Stimulated activated CD4-positive, alpha-beta T cell treated with anti-CD3 and anti-CD28 coated beads, Interleukin-2, amount 100 ng/mL, for 48 hours (primary cell): ENCODE data around the gene IFNB1.

Experiments used
- DNase-seq, 2 donors: peaks; one replicate each; pipeline ENCODE4 v3.0.0-alpha.2; 2020

Gene IFNB1

DNA sequence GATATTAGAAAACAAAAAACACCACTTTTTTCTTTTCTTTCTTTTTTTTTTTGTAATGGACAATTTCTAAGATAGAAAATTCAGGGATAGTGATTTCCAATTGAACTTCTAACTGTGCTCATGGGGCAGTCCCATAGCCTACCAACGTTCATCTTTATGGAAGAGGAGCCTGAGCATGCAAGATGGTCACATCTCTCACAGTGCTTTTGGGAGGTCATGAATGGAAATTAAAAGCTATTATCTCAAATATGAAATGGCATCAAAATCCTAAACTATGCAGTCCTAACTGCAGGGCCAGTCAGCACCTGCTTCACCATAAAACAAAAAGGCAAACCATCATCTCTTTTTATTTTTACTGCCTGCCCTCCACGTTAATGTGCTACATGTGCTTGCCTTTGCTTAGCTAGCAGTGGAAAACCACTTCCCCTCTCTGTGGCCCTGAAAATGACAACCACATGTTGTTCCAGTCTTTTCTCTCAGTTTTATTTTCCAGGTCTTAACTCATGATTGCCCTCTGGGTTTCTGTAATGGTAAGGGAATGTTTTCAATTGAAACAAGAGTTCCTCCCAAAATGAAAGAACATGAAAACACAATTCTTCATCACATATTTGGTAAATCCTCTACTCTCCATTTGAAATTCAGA, 16.7 kb downstream of the IFNB1 start:
- no peak for DNase-seq

DNA sequence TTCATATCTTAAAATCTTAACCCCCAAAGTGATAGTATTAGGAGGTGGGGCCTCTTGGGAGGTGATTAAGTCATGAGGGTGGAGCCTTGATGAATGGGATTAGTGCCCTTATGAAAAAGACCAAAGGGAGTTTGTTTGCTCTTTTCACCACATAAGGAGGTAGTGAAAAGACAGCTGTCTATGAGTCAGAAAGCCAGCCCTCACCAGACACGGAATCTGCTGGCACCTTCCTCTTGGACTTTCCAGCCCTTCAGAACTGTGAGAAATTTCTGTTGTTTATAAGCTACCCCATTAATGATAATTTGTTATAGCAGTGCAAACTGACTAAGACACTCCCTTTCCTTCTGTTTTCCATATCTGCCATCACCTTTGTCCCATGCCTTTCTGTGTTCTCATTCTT, 20.8 kb downstream of the IFNB1 start:
- DNase-seq: no peak

DNA sequence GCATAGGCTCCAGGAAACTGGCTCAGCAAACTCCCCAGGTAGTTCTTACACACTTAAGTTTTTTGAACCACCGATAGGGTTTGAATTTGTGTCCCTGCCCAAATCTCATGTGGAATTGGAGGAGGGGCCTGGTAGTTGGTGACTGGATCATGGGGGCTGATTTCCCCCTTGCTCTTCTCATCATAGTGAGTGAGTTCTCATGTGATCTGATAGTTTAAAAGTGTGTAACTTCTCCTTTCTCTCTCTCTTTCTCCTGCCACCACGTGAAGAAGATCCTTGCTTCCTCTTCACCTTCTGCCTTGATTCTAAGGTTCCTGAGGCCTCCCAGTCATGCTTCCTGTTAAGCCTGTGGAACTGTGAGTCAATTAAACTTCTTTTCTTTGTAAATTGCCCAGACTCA, 23.9 kb downstream of the IFNB1 start:
- DNase-seq: no peak

DNA sequence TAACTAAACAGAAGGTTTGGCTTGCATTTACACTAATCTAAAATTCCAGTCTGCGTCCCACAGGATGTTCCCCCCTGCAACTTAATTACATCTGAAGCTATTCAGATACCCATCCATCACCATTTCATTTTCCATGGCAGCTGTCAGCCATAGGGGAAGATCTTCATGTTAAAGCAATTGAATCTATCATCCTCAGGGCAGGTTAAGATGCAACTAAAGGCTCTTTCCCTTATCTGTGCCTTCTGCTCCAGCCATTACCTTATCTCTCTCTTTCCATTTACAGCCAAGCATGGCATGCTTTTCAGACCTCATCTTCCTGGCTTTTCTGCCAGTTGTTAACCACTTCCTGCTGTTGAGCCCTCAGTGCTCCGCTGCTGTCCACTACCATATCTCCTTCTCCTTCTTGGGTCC, 30.5 kb downstream of the IFNB1 start:
- no peak for DNase-seq

DNA sequence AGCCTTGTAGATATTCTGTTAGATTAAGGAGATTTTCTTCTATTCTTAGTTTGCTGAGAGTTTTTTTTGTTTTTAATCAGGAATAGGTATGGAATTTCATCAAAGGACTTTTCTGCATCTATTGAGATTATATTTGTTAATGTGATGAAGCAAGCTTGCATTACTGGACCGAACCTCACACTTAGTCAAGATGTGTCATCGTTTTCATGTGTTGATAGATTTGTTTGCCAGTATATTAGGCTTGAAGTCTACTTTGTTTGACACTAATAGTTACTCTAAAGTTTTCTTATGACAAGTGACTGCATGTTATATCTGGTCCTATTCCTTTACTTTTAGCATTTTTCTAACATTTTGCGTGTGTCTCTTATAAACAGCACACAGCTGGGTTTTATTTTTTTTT, 33.9 kb downstream of the IFNB1 start:
- no peak for DNase-seq

DNA sequence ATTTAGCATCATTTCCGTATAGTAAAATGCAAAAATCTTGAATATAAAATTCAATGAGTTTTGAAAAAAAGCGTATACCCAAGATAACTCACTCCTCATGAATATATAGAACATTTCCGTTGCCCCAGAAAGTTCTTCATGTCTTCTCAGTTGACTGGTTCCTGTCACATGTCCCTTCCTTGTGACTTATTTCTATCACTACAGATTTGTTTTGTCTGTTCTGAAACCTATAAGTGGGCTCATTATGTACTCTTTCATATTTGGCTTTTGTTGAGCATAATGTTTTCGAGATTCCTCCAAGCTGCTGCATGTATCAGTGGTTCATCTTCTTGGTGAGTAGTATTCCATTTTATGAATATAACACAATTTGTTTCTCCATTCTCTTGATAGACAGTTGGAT, 35.3 kb downstream of the IFNB1 start:
- DNase-seq: no peak

DNA sequence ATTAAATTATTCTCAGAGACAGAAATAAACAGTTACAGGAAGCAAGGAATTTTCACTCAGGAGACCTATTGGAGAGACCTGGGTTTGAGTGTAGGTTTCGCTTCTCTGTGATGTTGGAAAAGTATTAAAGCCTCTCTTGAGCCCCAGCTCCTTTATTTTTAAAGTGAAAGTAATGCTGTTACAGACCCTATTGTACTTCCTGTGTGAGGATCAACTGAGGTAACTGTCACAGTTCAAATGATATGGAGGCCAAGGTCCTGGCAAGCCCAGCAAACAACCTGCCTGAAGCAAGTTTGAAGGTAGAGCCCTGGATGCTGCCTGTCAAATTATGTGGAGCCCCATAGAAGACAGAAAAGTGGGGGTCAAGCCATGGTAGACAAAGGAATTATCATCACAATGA, 38.4 kb downstream of the IFNB1 start:
- no peak for DNase-seq

DNA sequence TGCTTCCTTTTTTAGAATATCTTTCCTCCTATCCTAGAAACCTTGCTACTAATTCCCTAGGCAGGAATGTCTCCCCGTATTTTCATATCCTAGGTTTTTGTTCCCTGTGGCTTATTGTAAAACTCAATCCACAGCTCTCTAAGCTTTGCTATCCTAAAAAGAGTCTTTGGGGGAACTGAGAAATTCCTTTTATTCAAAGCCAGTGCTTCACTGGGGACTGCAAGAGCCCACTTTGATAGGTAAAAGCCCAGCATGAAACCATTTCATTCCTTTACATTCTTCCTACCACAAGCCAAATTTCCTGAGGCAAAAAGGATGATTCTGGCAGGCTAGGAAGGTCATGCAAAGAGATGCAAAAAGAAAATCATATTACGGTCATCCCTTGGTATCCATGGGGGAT, 40.5 kb downstream of the IFNB1 start:
- DNase-seq: no peak

DNA sequence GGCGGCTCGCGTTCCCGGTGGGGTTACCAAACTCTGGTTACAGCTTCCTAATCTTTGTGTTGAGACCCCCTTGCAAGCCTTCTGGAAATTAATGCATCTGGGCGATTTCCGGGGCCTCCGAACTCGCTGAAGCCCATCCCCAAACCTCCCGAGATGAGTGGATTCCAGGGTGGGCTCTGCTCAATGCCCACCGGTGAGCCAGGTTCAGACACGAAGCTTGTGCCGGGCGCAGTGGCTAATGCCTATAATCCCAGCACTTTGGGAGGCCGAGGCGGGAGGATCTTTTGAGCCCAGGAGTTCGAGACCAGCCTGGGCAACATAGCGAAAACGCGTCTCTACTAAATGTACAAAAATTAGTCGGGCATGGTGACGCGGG, 45.9 kb downstream of the IFNB1 start:
- DNase-seq: no peak

DNA sequence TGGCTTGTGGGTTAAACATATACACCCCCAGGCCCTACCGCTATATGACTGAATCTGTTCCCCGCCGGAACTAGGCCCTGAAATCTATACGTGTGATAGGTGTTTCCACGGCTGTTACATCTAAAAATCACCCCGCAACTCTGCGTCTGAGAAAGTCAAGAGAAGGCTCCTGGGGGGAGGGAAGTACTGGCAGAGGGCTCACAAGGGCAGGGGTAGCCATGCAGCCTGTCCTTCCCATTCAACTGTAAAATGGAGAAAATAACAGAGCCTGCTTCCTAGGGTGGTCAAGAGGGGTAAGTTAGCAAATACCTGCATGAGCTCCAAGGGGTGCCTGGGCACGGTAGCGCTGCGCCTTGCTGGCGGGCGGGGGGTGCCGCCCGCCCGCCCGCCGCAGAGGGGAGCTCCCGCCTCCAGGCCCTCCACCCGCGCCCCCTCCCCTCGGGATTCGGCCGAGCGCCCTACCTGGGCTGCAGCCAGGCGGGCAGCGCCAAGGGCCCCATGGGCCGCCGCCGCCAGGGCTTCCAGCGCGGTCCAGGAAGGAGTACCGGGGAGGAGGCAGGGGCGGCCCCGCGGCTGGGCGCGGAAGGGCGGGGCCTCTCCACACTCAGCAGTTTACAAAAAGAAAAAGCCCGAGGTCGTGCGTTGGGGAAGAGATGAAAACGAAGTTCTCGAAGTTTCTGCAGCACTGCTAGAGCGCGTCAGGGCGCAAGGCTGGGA, 46.5 kb downstream of the IFNB1 start, which contains the start of gene HACD4:
Gene HACD4, minus strand, starts transcription at position 550 of the 717 bp plus-strand sequence. Its CDS starts 50 bp downstream, at position 500.
- peak; percentile 32 to 44 for DNase-seq

DNA sequence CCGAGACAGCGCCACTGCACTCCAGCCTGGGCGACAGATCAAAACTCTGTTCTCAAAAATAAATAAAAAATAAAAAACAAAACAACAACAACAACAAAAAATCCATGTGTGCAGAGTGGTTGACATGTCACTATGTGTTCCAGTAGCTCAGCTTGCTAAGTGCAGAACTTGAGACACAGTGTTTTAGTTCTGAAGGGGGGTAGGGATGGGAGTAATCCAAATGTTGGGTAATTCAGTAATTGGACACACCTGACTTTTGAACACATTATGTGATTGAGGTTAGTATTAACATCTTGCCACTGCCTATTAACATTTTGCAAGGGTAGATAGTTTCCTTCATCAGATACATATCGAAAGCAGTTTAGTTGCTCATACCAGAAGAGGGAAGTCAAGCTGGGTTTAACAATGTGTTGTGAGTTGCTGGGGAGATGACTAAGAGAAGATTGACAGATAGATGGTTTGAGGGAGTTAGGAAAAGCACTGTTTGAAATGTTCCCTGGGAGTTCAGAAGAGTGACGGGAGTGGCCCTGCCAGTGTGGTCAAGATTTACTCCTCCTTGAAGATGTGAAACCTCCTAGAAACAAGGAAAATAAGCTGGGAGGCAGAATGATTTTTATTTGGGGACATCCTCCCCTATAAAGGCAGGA, 47.2 kb downstream of the IFNB1 start:
- DNase-seq: peak in 1 of 2 donors; percentile 13

DNA sequence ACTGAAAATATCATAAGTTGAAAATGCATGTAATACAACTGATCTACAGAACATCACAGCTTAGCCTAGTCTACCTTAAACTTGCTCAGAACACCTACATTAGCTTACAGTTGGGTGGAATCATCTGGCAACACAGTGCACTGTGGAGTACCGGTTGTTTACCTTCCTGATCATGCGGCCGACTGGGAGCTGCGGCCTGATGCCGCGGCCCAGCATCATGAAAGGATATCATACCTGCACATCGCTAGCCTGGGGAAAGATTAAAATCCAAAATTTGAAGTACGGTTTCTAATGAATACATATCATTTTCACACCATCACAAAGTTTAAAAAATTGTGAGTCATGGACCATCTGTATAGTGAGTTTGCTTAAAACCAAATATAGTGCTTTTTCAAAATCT, 48.1 kb downstream of the IFNB1 start:
- no peak for DNase-seq

DNA sequence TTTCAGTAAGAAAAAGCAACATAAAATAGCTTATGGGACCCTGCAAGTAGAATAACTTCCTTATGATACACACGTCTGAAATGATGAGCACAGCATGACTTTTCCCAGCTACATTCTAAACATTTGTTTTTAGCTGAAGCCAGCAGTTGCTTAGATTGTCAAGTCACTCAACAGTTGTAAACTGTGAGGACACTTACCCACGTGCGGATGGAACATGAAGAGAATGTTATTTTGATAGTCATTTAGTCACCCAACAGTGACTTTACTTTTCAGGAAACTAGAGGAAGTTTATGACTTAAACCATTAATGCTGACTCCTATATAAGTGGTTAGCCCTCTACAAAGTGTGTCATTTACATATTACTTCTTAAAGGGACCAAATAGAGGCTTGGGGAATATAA, 49.3 kb downstream of the IFNB1 start:
- no peak for DNase-seq

DNA sequence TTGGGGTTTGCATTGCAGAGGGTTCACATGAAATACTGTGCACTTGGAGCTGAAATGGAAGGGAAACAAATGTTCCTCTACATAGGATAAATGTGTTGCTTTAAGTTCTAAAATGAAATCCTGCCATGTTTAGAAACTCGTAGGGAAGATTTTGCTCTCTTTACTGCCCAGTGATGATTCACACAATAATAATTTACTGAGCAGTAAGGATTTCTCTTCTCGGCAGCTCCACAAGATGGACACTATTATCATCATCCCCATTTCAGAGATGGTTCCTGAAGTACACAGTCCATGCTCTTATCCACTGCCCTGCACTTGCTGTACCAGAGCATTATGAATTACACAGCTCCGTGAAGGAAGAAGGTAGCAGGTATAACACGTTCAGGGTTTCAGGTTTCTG, 50.4 kb downstream of the IFNB1 start:
- DNase-seq: no peak
